DMS79 (cell line): ENCODE data around the gene ZNF2.
"Not testable (repeated sequence)": the region's sequence is repeated elsewhere in the genome, so short reads cannot be mapped to it uniquely, and the experiment has no call there.

Experiments
- DNase-seq: peaks from one replicate; lab custom pipeline; 2025; lab: John Stamatoyannopoulos, UW

Gene ZNF2

DNA sequence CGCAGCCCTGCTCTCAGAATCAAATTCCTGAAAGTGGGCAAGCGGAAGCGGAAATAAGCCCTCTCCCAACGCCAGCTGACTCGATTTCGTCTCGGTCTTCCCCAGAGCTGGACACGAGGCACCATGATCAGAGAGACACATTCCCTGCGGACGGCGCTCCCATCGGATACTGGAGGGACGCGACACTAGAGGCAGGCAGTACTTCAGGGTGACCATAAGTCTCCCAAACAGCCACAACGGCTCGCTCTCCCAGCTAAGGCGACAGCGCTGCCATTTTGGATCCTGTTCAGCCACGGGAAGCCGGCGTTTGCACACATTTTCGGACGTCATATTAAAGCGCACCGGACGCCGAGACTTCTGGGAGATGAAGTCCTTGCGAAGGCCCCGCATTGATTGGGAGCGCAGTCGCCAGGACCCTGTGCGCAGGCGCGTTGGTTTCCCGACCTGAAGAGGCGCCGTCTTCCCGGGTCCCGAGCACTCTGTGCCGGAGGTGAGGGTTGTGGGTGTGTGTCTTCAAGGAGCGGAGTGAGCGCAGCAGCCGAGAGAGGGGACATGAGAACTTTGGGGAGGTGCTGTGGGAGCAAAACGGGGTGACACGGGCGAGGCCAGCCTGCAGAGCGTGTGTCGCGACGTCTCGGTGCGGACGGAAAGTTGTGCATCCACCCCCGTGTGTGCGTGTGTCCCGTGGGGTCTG is at the start of gene ZNF2:
TSS of gene ZNF2 (plus strand) at position 439 of the 694 bp plus-strand sequence. CDS start 10,418 bp downstream, outside the sequence.
- DNase-seq = peak; percentile 93

DNA sequence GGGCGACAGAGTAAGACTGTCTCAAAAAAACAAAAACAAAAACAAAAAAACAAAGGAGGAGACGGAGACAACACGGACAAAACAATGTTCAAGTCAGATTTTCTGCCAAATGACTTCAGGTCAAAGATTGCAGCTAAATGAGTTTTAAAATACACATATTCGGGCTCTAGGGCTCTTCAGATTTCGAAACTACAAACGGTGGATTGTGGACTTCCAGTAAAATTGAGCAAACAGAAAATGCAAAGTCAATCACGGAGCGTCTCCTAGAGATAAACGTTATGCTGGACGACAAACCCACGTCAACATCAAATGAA is 44.6 kb upstream of the ZNF2 start:
- no peak for DNase-seq

DNA sequence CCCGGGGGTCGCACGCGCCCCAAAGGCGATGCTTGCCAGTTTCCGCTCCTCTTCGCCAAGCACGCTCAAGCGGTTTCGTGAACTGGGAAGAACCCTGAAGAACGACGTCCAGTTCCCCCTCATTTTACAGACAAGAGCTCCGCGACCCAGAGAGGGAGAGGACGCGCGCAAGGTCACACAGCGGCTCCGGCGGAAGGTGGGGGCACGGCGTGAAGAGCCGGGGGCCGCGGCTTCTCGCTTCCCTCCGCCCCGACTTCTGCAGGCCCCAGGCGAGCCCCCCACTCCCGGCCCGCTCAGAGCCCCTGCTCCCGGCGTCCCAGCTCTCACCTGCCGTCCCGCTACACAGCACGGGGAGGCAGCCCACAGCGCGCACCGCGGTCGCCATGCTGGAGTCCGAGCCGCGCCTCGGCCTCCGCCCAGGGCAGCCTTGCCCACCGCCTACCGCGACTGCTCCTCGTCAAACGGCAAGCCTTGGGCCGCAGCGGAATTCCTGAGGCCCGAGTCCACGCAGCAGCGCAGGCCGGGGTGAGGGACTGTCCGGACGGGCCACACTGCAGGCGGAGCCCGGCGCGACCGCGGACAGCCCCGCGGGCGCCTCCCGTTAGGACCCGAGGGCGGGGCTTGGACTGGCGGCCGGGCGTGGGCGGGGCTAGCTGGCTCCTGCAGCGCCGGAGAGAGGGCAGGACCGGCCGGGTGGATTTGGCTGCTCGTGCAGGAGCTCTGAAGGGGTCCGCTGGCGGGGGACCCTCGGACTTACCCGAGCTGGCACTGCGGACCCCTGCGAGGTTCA is 44.0 kb upstream of the ZNF2 start, which contains the start of gene MRPS5:
TSS of gene MRPS5 (minus strand) at position 402 of the 790 bp plus-strand sequence. CDS start at position 385, 17 bp downstream.
- peak; percentile 49 for DNase-seq

DNA sequence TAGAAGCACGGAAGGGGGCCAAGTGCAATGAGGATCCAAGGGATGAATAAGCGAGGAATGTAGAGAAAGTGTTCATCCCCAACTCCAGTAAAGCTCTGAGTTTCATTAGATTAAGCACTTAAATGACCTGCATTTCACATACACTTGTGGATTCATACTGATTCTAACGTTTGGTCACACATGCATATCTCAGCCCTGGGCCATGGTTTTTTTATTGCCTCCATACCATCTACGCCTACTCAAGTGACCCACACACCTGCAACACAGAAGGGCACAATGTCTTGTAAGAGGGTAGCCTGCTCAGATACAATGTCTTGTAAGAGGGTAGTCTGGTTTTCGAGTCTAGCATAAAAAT is 43.4 kb upstream of the ZNF2 start:
- no peak for DNase-seq

DNA sequence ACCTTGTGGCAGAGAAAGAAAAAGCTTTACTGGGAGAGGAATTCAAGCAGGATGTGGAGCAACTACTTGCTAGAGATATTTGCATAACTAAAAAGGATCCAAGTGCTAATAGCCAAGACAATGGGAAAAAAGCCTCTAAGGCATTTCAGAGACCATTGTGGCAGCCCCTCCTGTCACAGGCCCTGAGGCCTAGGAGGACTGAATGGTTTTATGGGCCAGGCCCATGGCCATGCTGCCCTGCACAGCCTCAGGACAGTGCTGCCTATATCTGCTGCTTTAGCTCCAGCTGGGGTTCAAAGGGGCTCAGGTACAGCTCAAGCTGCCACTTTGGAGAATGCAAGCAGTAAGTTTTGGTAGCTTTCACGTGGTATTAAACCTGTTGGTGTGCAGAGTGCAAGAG is 26.9 kb upstream of the ZNF2 start:
- no peak for DNase-seq

DNA sequence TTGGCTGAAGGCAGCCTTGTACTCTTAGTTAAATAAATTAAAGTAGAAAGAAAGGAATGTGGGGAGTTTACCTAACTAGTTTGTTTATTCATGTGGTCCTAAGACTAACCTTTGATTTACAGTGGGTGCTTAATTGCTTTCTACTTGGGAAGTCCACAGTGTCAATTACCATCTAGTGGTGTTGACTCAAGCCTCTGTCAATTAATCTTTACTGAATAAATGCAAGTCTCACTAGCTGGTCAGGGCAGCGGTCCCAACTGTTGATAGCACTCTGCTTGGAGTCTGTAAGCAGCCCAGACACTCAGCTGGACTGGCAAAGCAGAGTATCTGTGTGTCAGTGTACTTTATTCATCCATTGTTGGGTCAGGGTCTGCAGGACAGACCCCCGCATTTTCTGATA is 21.8 kb upstream of the ZNF2 start:
- no peak for DNase-seq

DNA sequence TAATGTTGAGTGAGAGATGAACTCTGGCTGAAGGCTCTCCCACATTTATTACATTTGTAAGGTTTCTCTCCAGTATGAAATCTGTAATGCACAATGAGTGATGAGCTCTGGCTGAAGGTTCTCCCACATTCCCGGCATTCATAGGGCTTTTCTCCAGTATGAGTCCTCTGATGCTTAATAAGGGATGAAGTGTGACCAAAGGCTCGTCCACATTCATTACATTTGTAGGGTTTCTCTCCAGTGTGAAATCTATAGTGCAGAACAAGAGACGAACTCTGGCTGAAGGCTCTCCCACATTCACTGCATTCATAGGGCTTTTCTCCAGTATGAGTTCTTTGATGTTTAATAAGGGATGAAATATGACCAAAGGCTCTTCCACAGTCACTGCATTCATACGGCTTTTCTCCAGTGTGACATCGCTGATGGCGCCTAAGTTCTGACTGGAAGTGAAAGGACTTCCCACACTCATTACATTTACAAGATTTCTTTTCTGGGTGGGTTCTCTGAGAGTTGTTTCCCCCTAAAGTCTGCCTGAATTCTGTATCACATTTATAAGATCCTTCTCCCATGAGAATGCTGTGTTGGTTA is 16.1 kb upstream of the ZNF2 start:
- DNase-seq = no peak

DNA sequence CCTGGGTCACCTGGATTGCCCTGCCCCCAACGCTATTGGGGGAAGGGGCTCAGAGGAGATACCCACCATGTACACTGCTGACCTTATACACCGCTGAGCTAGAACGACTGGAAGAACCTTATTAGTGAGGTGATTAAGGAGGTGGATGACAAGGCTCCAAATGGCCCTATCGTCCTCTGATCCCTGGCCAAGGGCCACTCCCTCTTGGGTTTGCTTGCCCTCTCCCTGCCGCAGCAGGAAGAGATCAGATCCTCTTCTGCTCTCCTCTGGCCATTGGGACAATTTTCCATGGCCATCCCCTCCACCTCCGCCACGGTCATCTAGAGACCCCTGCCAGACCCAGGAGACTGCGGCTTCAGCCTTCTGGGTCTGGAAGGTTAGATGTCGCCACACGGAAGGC is 7.2 kb upstream of the ZNF2 start:
- no peak for DNase-seq

DNA sequence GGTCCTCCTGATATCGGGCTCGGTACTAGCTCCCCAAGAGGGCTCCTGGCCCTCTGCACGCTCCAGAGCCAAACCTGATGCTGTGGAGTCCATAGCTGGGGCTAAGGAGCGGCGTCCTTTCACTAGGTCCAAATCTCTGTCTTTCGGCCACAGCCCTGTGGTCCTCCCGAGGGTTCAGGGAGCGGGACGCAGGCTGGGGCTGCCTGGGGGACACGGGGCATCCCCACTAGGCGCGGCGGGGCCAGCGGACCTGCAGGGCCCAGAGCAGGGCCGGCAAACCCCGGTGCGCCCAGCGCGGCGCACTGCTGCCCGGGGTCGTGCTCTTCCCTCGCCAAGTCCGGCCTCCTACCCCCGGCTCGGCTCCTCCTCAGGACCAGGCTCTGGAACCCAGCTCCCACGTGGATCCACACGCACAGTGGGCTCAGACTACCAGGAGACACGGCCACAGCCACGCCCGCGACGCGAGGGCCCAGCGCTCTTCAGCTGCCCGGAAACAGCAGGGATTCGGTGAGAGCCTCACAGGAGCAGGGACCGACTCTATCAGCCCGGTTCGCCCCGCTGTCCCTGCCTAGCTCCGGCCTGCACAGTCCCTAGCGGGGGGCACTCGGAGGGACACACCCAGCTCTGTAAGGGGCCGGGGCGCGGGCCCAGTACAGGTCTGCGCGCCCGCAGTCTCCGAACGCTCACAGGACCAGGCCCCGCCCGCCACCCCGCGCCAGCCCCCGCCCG is 6.6 kb upstream of the ZNF2 start:
- peak; percentile 6 for DNase-seq

DNA sequence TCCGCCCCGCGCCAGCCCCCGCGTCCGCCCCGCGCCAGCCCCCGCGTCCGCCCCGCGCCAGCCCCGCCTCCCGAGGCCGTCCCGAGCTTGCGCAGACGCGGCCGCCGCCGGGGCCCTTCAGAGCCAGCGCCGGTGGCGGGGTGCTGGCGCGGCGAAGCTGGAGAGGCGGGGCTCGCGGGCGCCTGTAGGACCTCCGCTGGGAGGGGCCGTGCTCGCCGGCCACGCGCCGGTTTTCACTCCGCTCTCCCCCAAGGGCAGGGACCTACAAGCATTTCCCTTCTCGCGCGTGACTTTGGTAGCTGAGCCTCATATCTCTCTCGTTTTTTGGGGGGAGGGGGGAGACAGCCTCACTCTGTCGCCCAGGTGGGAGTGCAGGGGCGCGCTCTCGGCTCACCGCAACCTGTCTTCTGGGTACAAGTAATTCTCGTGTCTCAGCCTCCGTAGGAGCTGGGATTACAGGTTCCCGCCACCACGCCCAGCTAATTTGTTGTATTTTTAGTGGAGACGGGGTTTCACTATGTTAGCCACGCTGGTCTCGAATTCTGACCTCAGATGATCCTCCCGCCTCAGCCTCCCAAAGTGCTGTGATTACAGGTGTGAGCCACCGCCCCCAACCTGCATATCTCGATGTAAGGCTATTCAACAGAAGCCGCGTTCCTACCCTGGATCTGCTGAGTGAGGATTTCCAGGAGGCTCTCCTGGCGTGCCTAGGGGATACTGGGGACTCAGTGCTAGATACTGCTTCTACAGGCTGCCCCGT is 5.7 kb upstream of the ZNF2 start, which contains the start of gene ZNF514:
TSS of gene ZNF514 (minus strand) at position 159 of the 760 bp plus-strand sequence. CDS start 6,595 bp downstream, outside the sequence.
- peak; percentile 27 for DNase-seq

DNA sequence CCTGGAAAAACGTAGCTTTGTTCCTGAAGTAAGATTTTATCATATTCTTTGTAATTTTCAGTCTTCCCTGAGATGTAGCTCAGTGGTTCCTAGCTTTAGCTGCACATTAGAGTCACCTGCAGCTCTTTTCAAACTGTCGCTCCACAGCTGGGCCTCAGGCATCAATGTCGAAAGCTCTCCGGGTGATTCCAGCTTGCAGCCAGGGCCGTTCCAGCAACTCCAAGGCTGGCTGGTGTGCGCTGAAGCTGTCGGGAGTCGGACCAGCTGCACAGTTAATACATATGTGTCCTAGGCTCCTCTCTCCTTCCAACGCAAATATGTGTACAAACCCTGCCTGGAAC is 609 bp upstream of the ZNF2 start:
- DNase-seq = no peak

DNA sequence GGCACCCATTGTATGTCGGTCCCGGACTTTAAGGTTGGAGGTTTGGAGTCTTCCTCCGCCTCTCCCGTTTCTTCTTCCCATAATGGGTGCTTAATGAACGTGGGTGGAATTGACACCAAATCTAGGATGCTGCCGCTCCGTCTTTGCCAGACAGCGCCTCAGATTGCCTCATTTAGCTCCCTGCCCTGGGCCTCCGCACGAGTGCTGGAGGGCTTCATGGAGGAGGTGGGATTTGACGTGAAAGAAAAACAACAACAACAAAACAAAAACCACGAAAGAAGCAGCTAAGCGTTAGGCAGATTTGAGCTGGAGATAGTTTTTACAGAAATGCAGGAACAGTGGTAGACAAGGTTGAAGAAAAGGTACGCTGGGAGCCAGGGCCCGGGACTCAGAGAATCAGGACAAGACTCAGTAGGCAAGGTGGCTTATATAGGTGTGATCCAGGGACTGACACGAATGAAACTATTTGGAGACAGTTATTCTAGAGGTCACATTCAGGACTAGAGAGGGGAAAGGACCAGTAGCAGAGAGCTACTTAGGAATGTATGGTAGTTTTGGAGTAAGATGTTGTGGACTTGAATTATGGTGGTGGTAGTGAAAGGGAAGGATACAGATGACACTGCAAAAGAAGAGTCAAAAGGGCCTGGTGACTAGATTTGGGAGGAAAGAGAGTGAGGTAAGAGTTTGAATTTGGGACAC is 605 bp downstream of the ZNF2 start:
- peak; percentile 0 for DNase-seq

DNA sequence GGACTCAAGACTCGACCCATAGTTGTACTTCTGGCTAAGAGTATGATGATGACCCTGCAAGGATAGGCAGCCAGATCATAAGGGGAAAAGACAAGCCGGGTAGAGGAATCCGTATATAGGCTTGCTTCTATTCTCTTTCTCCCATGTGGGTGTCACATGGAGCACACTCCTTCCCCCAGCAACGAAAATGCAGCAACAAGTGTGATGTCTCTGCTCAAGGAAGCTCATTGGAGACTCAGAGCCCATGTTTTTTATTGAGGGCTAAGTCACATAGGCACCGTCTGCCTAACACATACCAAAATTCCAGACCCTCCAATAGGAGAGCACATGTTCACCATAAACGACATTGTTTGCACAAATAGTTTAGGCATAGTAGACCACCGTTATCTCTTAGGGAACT is 6.3 kb downstream of the ZNF2 start:
- no peak for DNase-seq

DNA sequence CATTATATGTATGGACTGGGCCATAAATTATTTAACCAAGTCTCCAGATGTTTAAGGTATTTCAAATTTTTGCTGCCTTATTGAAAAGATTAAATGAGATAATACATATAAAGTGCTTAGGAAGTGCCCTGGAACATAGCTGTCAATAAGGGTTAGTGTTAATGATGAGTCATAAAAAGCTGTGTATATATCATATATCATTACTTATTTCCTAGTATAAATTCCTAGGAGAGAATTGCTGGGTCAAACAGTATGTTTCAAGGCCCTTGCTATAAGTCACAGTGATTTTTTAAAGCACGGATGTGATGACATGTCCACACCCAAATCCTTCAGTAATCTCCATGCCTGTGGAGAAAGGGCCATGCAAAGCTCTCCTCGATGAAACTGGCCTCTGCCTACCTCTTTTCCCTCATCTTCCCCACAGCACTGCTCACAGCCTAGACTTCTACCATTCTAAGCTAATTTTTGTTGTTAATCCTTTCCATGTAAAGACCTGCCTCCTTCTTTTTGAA is 8.5 kb downstream of the ZNF2 start:
- no peak for DNase-seq

DNA sequence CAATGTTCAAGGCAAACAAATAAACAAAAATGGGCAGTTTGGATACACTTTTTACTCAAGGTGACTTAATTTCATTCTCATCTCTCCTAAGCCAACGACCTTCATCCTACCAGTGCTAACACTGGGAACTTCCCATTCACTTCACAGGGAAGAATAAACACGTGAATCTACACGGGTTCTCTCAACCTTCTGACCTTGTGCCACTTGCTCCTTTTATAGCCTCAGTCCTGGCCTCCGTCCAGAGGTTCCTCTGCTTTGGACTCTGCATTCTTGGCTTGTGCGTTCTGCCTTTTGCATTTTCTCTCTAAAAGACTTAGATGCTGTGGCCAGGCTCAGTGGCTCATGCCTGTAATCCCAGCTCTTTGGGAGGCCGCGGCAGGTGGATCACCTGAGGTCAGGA is 13.8 kb downstream of the ZNF2 start:
- no peak for DNase-seq

DNA sequence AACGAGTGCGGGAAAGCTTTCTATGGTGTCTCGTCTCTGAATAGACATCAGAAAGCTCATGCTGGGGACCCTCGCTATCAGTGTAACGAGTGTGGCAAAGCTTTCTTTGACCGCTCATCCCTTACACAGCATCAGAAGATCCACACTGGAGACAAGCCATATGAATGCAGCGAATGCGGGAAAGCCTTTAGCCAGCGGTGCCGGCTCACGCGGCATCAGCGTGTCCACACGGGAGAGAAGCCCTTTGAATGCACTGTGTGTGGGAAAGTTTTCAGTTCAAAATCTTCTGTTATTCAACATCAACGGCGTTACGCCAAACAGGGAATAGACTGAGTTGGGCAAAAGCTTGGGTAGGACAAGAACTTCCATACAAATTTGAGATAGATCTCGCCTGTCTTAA is 16.2 kb downstream of the ZNF2 start:
- DNase-seq = no peak

DNA sequence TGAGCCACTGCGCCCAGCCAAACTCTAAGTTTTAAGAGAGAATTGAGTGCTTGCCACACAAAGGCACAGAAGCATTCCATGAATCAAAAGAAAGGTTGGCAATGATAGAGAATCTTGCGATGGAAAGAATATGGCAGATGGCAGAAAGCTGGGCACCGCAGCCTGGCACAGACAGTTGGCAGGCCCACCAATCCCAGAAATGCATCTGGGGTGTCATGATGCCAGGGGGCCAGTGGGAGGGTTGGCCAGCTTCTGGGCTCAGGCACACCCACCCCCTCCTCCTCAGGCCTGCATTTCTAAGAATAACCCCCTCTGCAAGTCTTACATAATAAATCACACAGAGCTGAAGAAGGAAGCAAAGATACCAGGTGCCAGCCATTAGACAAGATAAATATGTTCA is 19.6 kb downstream of the ZNF2 start:
- DNase-seq = no peak

DNA sequence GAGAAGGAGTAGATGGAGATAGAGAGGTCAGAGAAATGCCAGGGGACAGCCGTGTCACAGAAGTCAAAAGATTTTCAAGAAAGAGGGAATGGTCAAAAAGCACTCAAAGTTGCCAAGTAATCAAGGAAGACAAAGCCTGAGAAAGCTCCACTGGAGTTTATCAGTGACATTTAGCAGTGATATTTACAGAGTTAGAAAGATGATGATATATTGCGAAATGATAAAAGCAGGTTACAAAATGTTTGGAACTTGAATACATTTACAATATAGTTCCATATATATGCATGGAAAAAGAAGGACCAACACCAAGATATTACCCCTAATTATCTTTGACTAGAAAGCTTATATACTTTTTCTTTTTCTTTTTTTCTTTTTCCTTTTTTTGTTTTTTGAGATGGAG is 20.4 kb downstream of the ZNF2 start:
- no peak for DNase-seq

DNA sequence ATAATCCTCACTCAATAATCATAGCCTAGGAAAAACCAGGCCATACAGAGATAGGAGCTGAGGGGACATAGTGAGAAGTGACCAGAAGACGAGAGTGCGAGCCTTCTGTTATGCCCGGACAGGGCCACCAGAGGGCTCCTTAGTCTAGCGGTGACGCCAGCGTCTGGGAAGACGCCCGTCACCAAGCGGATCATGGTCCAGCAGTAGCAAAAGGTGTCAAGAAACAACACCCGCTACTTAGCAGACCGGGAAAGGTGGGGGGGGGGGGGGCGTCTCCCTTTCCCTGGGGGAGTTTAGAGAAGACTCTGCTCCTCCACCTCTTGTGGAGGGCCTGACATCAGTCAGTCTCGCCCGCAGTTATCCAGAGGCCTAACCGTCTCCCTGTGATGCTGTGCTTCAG is 27.3 kb downstream of the ZNF2 start:
- DNase-seq = not testable (repeated sequence)

DNA sequence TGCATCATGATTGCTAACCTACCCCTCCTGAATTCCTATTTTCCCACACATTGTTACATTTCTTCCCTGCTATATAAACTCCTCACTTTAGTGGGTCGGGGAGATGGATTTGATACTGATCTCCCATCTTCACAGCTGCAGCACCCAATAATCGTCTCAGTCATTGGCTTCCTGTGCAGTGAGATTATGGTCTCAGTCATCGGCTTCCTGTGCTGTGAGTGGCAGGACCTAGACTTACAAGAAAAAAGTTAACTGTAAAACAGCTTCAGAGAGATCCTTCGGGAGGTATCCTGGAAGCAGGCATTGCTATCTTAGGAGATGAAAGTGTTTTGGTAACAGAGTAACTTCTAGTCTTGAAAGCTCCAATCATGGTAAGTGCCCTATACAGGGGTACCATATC is 38.3 kb downstream of the ZNF2 start:
- DNase-seq = no peak

DNA sequence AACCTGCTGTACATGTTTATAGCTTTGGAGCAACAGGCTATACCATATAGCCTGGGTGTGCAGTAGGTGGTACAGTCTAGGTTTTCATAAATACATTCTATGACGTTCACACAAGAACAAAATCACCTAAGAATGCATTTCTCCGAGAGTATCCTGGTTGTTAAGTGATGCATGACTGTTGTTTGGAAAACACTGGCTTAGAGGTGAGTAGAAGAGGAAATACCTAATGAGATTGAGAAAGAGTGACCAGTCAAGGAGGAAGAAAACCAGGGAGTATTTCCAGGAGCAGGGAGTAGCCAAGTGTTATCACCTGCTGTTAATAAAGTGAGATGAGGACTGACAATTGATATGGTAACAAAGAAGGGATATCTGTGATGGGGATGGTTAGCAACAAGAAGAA is 38.8 kb downstream of the ZNF2 start:
- no peak for DNase-seq
